Fibroblast of lung (primary cell): Measurements from ENCODE around the gene FHAD1. TPM values are rescaled to one million over a fixed set of nuclear protein-coding genes. Genes with fewer than 3 reads are reported as not detected.

ENCODE experiments used
- DNase-seq, 2 donors: peaks; one replicate each; pipeline versions ENCODE4 v3.0.0 to v3.0.0-alpha.2; 2010; ENCODE audit warnings: low read depth in 2 of 2
- H2AFZ ChIP-seq: 2 replicates; pipeline ENCODE4 v1.5.1; 2012; ENCODE audit warnings: low read length, control low read depth, inconsistent platforms
- H3K27ac ChIP-seq: 2 replicates; pipeline ENCODE4 v1.5.1; 2011; ENCODE audit warnings: low read length, control low read depth; ENCODE audit not compliant: insufficient read depth
- H3K27me3 ChIP-seq: 2 replicates; pipeline ENCODE4 v1.5.1; 2011; ENCODE audit warnings: mild to moderate bottlenecking, low read length; ENCODE audit not compliant: control insufficient read depth, insufficient read depth
- H3K36me3 ChIP-seq: 2 replicates; pipeline ENCODE4 v1.5.1; 2011; ENCODE audit warnings: low read length; ENCODE audit not compliant: control insufficient read depth, insufficient read depth
- H3K4me1 ChIP-seq: 2 replicates; pipeline ENCODE4 v1.5.1; 2011; ENCODE audit warnings: low read length; ENCODE audit not compliant: control insufficient read depth, insufficient read depth; ENCODE audit errors: extremely low read depth
- H3K4me2 ChIP-seq: 2 replicates; pipeline ENCODE4 v1.5.1; 2011; ENCODE audit warnings: low read length, control low read depth; ENCODE audit not compliant: insufficient read depth; ENCODE audit errors: extremely low read depth
- H3K4me3 ChIP-seq, 4 experiments: fragments of 200-600 bp in 1 of 4; sonication (generic) in 1 of 4; replicated peaks in 1 of 4; 2 replicates each; pipeline ENCODE4 v1.5.1; 2011 to 2016; ENCODE audit warnings: low read length in 4 of 4, low read depth in 3 of 4, mild to moderate bottlenecking in 3 of 4, control low read depth in 2 of 4, inconsistent platforms in 1 of 4, mixed read lengths in 1 of 4; ENCODE audit not compliant: insufficient read depth in 1 of 4; ENCODE audit errors: control extremely low read depth in 1 of 4
- H3K79me2 ChIP-seq: 2 replicates; pipeline ENCODE4 v1.5.1; 2012; ENCODE audit warnings: mild to moderate bottlenecking, low read length, inconsistent platforms; ENCODE audit not compliant: control insufficient read depth, insufficient read depth
- H3K9ac ChIP-seq: 2 replicates; pipeline ENCODE4 v1.5.1; 2011; ENCODE audit warnings: mild to moderate bottlenecking, low read length, control low read depth; ENCODE audit not compliant: insufficient read depth
- H3K9me3 ChIP-seq: 2 replicates; pipeline ENCODE4 v1.5.1; 2012; ENCODE audit warnings: low read depth, low read length; ENCODE audit not compliant: control insufficient read depth, insufficient read depth
- H4K20me1 ChIP-seq: 2 replicates; pipeline ENCODE4 v1.5.1; 2011; ENCODE audit warnings: low read length; ENCODE audit not compliant: control insufficient read depth, insufficient read depth; ENCODE audit errors: extremely low read depth
- EZH2 ChIP-seq: IDR thresholded peaks from 2 replicates; pipeline ENCODE4 v1.5.1; 2012; ENCODE audit warnings: low read length, control low read depth, mild to moderate bottlenecking; ENCODE audit errors: missing control alignments
- polyA plus RNA-seq, 2 donors: library from polyadenylated mRNA; depleted of rRNA in 1 of 2; stranded (reverse) in 1 of 2; unstranded in 1 of 2; fragments of >200 nt; gene quantifications; 2 replicates each; pipeline ENCODE4 v1.2.1, GENCODE V29; 2011 to 2012; ENCODE audit warnings: missing spikeins in 1 of 2
- total RNA-seq: library from RNA; depleted of rRNA; stranded (reverse); fragments of >200 nt; gene quantifications from 2 replicates; pipeline ENCODE4 v1.2.1, GENCODE V29; 2014
- TF ChIP-seq, protein P1 (sequence below), 2 donors: IDR thresholded peaks in 1 of 2; conservative IDR thresholded peaks in 1 of 2; 1 replicate in 1 of 2; 2 replicates in 1 of 2; pipeline ENCODE4 v1.5.1; 2011 to 2012; ENCODE audit warnings: low read length in 2 of 2, control low read depth in 1 of 2, inconsistent platforms in 1 of 2, low read depth in 1 of 2, mild to moderate bottlenecking in 1 of 2

Gene FHAD1
- total and polyA plus RNA-seq, 2 donors (not counting 1 experiment from before 2014, with no cell fraction given): 0.09 to 0.66 TPM

DNA sequence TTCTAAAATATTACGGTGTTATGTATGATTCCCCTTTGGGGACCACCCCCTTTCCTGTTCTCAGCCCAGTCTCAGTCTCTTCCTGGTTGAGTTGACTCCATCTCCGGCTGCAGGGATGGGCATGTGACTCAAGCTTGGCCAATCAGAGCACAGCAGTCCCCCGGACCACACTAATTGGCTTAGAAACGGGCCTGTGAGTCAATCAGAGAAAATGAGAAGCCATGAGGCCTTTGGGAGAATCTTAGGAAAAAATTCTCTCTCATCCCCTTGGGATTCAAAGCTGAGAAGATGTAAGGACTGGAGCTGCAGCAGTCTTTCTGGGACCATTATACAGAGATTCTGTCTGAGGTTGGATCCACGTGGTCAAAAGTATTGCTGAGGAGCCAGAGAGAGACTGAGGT, 10.7 kb upstream of the FHAD1 start:
- H3K36me3 ChIP-seq: no peaks in the 10 kb centered on the region
- TF ChIP-seq EZH2: no peak
- TF ChIP-seq, protein P1, sequence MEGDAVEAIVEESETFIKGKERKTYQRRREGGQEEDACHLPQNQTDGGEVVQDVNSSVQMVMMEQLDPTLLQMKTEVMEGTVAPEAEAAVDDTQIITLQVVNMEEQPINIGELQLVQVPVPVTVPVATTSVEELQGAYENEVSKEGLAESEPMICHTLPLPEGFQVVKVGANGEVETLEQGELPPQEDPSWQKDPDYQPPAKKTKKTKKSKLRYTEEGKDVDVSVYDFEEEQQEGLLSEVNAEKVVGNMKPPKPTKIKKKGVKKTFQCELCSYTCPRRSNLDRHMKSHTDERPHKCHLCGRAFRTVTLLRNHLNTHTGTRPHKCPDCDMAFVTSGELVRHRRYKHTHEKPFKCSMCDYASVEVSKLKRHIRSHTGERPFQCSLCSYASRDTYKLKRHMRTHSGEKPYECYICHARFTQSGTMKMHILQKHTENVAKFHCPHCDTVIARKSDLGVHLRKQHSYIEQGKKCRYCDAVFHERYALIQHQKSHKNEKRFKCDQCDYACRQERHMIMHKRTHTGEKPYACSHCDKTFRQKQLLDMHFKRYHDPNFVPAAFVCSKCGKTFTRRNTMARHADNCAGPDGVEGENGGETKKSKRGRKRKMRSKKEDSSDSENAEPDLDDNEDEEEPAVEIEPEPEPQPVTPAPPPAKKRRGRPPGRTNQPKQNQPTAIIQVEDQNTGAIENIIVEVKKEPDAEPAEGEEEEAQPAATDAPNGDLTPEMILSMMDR (conservative IDR thresholded peaks at IDR 0.05 in 1 of 2, IDR thresholded peaks at IDR 0.05 in 1 of 2; ENCODE audit: low read depth in 1 of 2, low read length in 2 of 2): no peak

DNA sequence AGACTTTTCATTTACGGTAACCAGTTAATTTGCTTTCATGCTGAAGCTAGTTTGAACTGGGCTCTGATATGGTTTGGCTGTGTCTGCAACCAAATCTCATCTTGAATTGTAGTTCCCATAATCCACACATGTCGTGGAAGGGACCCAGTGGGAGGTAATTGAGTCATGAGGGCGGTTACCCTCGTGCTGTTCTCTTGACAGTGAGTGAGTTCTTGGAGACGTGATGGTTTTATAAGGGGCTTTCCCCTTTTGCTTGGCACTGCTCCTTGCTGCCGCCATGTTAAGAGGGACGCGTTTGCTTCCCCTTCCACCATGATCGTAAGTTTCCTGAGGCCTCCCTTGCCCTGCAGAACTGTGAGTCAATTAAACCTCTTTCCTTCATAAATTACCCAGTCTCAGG, 10.3 kb upstream of the FHAD1 start:
- Histone ChIP-seq H3K27ac (no peak overlapping the region), H2AFZ (no peak overlapping the region), H3K79me2 (no peaks in the 10 kb centered on the region), H3K9ac (no peak overlapping the region), H3K9me3 (no peaks in the 10 kb centered on the region), H3K27me3 (no peaks in the 10 kb centered on the region), H4K20me1 (no peaks in the 10 kb centered on the region), H3K36me3 (no peaks in the 10 kb centered on the region), H3K4me3 (no peak overlapping the region), H3K4me1 (no peaks in the 10 kb centered on the region), H3K4me2 (no peak overlapping the region)
- TF ChIP-seq EZH2: no peak
- TF ChIP-seq, protein P1 (conservative IDR thresholded peaks at IDR 0.05 in 1 of 2, IDR thresholded peaks at IDR 0.05 in 1 of 2; ENCODE audit: low read depth in 1 of 2, low read length in 2 of 2): no peak
- DNase-seq: no peak

More for the DNA sequence above, 10.7 kb upstream of the FHAD1 start:
- Histone ChIP-seq H3K9ac (no peak overlapping the region), H3K4me3 (no peak overlapping the region), H3K27ac (no peak overlapping the region), H3K79me2 (no peaks in the 10 kb centered on the region), H3K27me3 (no peaks in the 10 kb centered on the region), H2AFZ (no peak overlapping the region), H4K20me1 (no peaks in the 10 kb centered on the region), H3K9me3 (no peaks in the 10 kb centered on the region), H3K4me1 (no peaks in the 10 kb centered on the region), H3K4me2 (no peak overlapping the region)
- no peak for DNase-seq

DNA sequence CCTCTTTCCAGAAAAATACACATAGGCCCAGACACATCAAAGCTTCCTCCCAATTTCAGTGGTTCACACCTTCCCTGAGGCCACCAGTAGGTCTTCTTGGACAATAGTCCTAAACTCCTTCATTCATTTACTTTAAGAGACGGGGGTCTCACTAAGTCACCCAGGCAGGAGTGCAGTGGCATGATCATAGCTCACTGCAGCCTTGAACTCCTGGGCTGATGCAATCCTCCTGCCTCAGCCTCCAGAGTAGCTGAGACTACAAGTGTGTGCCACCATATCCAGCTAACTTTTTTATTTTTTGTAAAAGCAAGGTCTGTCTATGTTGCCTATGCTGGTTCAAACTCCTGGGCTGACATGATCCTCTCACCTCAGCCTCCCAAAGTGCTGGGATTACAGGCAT, 8.2 kb upstream of the FHAD1 start:
- H3K4me2 ChIP-seq: no peak overlapping the region
- no peak overlapping the region for H3K9ac ChIP-seq
- peaks cover 2% of the 10 kb centered on the region for H3K27me3 ChIP-seq
- H3K4me1 ChIP-seq: no peaks in the 10 kb centered on the region
- no peaks in the 10 kb centered on the region for H3K36me3 ChIP-seq
- no peak overlapping the region for H2AFZ ChIP-seq
- no peaks in the 10 kb centered on the region for H3K79me2 ChIP-seq
- no peak for DNase-seq
- H3K9me3 ChIP-seq: no peaks in the 10 kb centered on the region
- no peak for TF ChIP-seq EZH2
- TF ChIP-seq, protein P1 (conservative IDR thresholded peaks at IDR 0.05 in 1 of 2, IDR thresholded peaks at IDR 0.05 in 1 of 2; ENCODE audit: low read depth in 1 of 2, low read length in 2 of 2): no peak
- H3K27ac ChIP-seq: no peak overlapping the region
- H3K4me3 ChIP-seq: no peak overlapping the region
- H4K20me1 ChIP-seq: no peaks in the 10 kb centered on the region
